Endothelial cell of umbilical vein (primary cell): Measurements from ENCODE around the gene OAF.

ENCODE experiments used
- CTCF ChIP-seq, 2 donors: IDR thresholded peaks; 1 replicate in 1 of 2; 2 replicates in 1 of 2; pipeline ENCODE4 v1.5.1; 2011; ENCODE audit warnings: low read length in 2 of 2, mild to moderate bottlenecking in 2 of 2, moderate library complexity in 2 of 2, control low read depth in 1 of 2, inconsistent platforms in 1 of 2, low read depth in 1 of 2; ENCODE audit not compliant: insufficient read depth in 1 of 2; ENCODE audit errors: extremely low read depth in 1 of 2
- POLR2A ChIP-seq: IDR thresholded peaks from 2 replicates; pipeline ENCODE4 v1.6.1; 2012; ENCODE audit warnings: low read depth, mild to moderate bottlenecking, control low read depth, low read length

- TF ChIP-seq CTCF (IDR thresholded peaks at IDR 0.05; ENCODE audit: extremely low read depth in 1 of 2, insufficient read depth in 1 of 2, low read depth in 1 of 2, low read length in 2 of 2) (no peak), POLR2A (no peak)
Measured at GRCh38 chr11:120238968-120239620, 28.3 kb downstream of the OAF start.
